Endothelial cell of umbilical vein (primary cell): Measurements from ENCODE around the gene DDHD1.

Experiments used
- CTCF ChIP-seq, 2 donors: IDR thresholded peaks; 1 replicate in 1 of 2; 2 replicates in 1 of 2; pipeline ENCODE4 v1.5.1; 2011; ENCODE audit warnings: low read length in 2 of 2, mild to moderate bottlenecking in 2 of 2, moderate library complexity in 2 of 2, control low read depth in 1 of 2, inconsistent platforms in 1 of 2, low read depth in 1 of 2; ENCODE audit not compliant: insufficient read depth in 1 of 2; ENCODE audit errors: extremely low read depth in 1 of 2
- EZH2 ChIP-seq: IDR thresholded peaks from 2 replicates; pipeline ENCODE4 v1.6.1; 2012; ENCODE audit warnings: borderline replicate concordance, low read depth, mild to moderate bottlenecking, moderate library complexity, low read length, inconsistent platforms; ENCODE audit not compliant: severe bottlenecking
- FOS ChIP-seq: IDR thresholded peaks from 2 replicates; pipeline ENCODE4 v1.6.1; 2011; ENCODE audit warnings: mild to moderate bottlenecking, low read length, moderate library complexity, borderline replicate concordance; ENCODE audit not compliant: insufficient read depth
- GATA2 ChIP-seq: IDR thresholded peaks from 2 replicates; pipeline ENCODE4 v1.7.0; 2011; ENCODE audit warnings: low read depth, mild to moderate bottlenecking, moderate library complexity, mixed read lengths, low read length; ENCODE audit not compliant: insufficient read length, insufficient read depth
- JUN ChIP-seq: IDR thresholded peaks from 2 replicates; pipeline ENCODE4 v1.6.1; 2011; ENCODE audit warnings: borderline replicate concordance, low read depth; ENCODE audit not compliant: insufficient read length, insufficient read depth
- MAX ChIP-seq: IDR thresholded peaks from 2 replicates; pipeline ENCODE4 v1.6.1; 2011; ENCODE audit not compliant: insufficient read depth, insufficient read length
- MYC ChIP-seq: IDR thresholded peaks from one replicate; pipeline ENCODE4 v1.6.1; 2011; ENCODE audit warnings: mild to moderate bottlenecking, low read depth, low read length
- POLR2A ChIP-seq: IDR thresholded peaks from 2 replicates; pipeline ENCODE4 v1.6.1; 2012; ENCODE audit warnings: low read depth, mild to moderate bottlenecking, control low read depth, low read length
- POLR2AphosphoS5 ChIP-seq: IDR thresholded peaks from 2 replicates; pipeline ENCODE4 v1.6.1; 2012; ENCODE audit warnings: low read depth, mild to moderate bottlenecking, control low read depth, low read length, moderate library complexity; ENCODE audit not compliant: insufficient read depth

- TF ChIP-seq CTCF (IDR thresholded peaks at IDR 0.05; ENCODE audit: extremely low read depth in 1 of 2, insufficient read depth in 1 of 2, low read depth in 1 of 2, low read length in 2 of 2) (no peak), EZH2 (no peak), POLR2A (no peak), FOS (no peak), GATA2 (no peak), MAX (no peak), POLR2AphosphoS5 (no peak), JUN (no peak), MYC (no peak)
Measured at GRCh38 chr14:53151523-53152183, 1.5 kb downstream of the DDHD1 start.
